NCI-H1694 (cell line): ENCODE measurements around the gene TRIM56.
"Not testable (repeated sequence)": the region's sequence is repeated elsewhere in the genome, so short reads cannot be mapped to it uniquely, and the experiment has no call there.

Source experiments
- DNase-seq: peaks from one replicate; lab custom pipeline; 2025; lab: John Stamatoyannopoulos, UW

Gene TRIM56

GRCh38 chr7:101113140-101113539 lies 27.9 kb downstream of the TRIM56 start:
- not testable (repeated sequence) for DNase-seq

- DNase-seq, result no peak
Measured at GRCh38 chr7:101113836-101114235, 28.6 kb downstream of the TRIM56 start.

GRCh38 chr7:101114492-101114891 lies 29.2 kb downstream of the TRIM56 start:
- no peak for DNase-seq

- no peak for DNase-seq
Measured at GRCh38 chr7:101115215-101115614, 29.9 kb downstream of the TRIM56 start.

GRCh38 chr7:101116898-101117297 lies 31.6 kb downstream of the TRIM56 start:
- no peak for DNase-seq

GRCh38 chr7:101118856-101119255 lies 33.6 kb downstream of the TRIM56 start:
- no peak for DNase-seq

GRCh38 chr7:101119876-101120275 lies 34.6 kb downstream of the TRIM56 start:
- DNase-seq, result no peak

- DNase-seq, result no peak
Measured at GRCh38 chr7:101120315-101120714, 35.0 kb downstream of the TRIM56 start.

GRCh38 chr7:101121631-101121990 lies 36.3 kb downstream of the TRIM56 start:
- not testable (repeated sequence) for DNase-seq

GRCh38 chr7:101121991-101122932 lies 37.0 kb downstream of the TRIM56 start:
- no peak for DNase-seq

GRCh38 chr7:101122933-101123702 lies 37.8 kb downstream of the TRIM56 start:
- DNase-seq, result no peak

- no peak for DNase-seq
Measured at GRCh38 chr7:101123703-101124068, 38.4 kb downstream of the TRIM56 start.

GRCh38 chr7:101124376-101125056 lies 39.2 kb downstream of the TRIM56 start:
- DNase-seq, result no peak

- no peak for DNase-seq
Measured at GRCh38 chr7:101125989-101126650, 40.8 kb downstream of the TRIM56 start.

- no peak for DNase-seq
Measured at GRCh38 chr7:101126651-101127459, 41.6 kb downstream of the TRIM56 start, which contains the start of gene SERPINE1. SERPINE1 (plus strand) TSS chr7:101127104; CDS start chr7:101128394, 1,290 bp downstream.

GRCh38 chr7:101127460-101128039 lies 42.3 kb downstream of the TRIM56 start:
- DNase-seq, result no peak

GRCh38 chr7:101128040-101128834 lies 43.0 kb downstream of the TRIM56 start:
- no peak for DNase-seq

GRCh38 chr7:101129603-101130117 lies 44.4 kb downstream of the TRIM56 start:
- no peak for DNase-seq
